ENCODE results near the gene NDST1. TPM values are rescaled to one million over a fixed set of nuclear protein-coding genes. Genes with fewer than 3 reads are reported as not detected.

Gene NDST1
- polyA plus RNA-seq, 1 donor (not counting 4 experiments of a cell fraction or from before 2014, with no cell fraction given) = 24.9 TPM

DNA sequence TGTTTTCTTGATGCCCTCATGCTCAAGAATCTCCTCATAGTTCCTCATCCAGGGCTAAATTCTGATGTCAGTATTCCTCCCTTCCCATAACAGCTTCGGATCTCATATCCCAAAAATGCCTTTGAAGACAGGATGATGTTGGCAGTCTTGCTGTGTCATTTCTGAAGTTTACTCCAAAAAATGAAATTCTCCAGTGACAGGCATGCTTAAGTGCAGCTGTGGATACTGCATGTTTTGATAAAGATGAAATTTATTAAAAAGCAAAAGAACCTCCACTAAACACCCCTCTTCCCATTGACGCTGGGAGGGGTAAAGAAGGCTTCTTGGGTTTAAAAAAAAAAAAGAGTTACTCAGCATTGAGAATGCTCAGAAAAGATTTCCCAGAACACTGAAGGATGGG lies 43.1 kb downstream of the NDST1 start:
- Histone ChIP-seq H3K27me3 (ENCODE audit: control insufficient read depth, extremely low read depth, insufficient read depth, low read length) (no peaks in the 10 kb centered on the region), H3K4me1 (ENCODE audit: control insufficient read depth, extremely low read depth, insufficient read depth, low read length) (no peaks in the 10 kb centered on the region), H3K9me1 (ENCODE audit: control insufficient read depth, extremely low read depth, insufficient read depth, low read length) (no peaks in the 10 kb centered on the region), H3K4me2 (ENCODE audit: control insufficient read depth, extremely low read depth, insufficient read depth, low read depth, low read length) (no peak overlapping the region), H3K36me3 (ENCODE audit: control insufficient read depth in 2 of 2, extremely low read depth in 1 of 2, insufficient read depth in 2 of 2, low read length in 2 of 2) (peaks cover 48 to 70% of the 10 kb centered on the region in 2 experiments), H3K27ac (ENCODE audit: control insufficient read depth, insufficient read depth, low read length) (no peak overlapping the region), H2AFZ (ENCODE audit: control insufficient read depth, low read length) (no peak overlapping the region), H3K79me2 (ENCODE audit: control insufficient read depth, insufficient read depth, low read length) (no peaks in the 10 kb centered on the region), H3K4me3 (ENCODE audit: control insufficient read depth in 2 of 3, extremely low read depth in 1 of 3, insufficient read depth in 2 of 3, low read depth in 1 of 3, low read length in 3 of 3) (no peak overlapping the region), H4K20me1 (ENCODE audit: control insufficient read depth, extremely low read depth, insufficient read depth, low read length) (no peaks in the 10 kb centered on the region), H3K9ac (ENCODE audit: control insufficient read depth, extremely low read depth, insufficient read depth, low read length) (no peak overlapping the region), H3K9me3 (ENCODE audit: control insufficient read depth, low read depth, low read length) (no peaks in the 10 kb centered on the region)
- TF ChIP-seq, protein P1, sequence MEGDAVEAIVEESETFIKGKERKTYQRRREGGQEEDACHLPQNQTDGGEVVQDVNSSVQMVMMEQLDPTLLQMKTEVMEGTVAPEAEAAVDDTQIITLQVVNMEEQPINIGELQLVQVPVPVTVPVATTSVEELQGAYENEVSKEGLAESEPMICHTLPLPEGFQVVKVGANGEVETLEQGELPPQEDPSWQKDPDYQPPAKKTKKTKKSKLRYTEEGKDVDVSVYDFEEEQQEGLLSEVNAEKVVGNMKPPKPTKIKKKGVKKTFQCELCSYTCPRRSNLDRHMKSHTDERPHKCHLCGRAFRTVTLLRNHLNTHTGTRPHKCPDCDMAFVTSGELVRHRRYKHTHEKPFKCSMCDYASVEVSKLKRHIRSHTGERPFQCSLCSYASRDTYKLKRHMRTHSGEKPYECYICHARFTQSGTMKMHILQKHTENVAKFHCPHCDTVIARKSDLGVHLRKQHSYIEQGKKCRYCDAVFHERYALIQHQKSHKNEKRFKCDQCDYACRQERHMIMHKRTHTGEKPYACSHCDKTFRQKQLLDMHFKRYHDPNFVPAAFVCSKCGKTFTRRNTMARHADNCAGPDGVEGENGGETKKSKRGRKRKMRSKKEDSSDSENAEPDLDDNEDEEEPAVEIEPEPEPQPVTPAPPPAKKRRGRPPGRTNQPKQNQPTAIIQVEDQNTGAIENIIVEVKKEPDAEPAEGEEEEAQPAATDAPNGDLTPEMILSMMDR (optimal IDR thresholded peaks at IDR 0.05 in 1 of 3, IDR thresholded peaks at IDR 0.05 in 1 of 3, conservative IDR thresholded peaks at IDR 0.05 in 1 of 3; ENCODE audit: extremely low read depth in 1 of 3, insufficient read depth in 2 of 3, low read length in 3 of 3) = no peak
- no peak for TF ChIP-seq EZH2 (IDR thresholded peaks at IDR 0.05; ENCODE audit: low read length)
- DNase-seq (ENCODE audit: low read depth, low spot score) = no peak
- dilution Hi-C loops (cut with MboI; ENCODE audit: extremely low pct_ligation_motif_present, low sequenced_read_pairs) = no loop called here
- FAIRE-seq = no peak

DNA sequence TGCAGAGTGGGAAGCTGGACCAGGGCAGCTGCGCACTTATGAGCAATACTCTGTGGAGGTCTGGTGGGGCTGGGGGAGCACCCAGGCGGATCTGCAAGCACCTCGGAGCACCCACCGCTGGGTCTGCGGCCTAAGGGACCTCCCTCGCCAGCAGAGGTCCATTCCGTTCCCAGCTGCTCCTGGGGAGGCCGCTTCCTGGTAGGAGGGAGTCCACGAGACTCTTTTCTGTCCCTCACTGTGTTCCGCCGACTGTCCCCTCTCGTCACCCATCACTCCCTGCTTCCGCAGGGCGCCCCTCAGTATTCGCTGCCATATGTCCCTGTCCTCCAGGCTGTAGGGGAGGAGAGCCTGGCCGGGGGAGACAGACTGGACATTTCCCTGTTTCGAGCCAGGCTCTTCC lies 45.5 kb downstream of the NDST1 start:
- TF ChIP-seq, protein P1 (optimal IDR thresholded peaks at IDR 0.05 in 1 of 3, IDR thresholded peaks at IDR 0.05 in 1 of 3, conservative IDR thresholded peaks at IDR 0.05 in 1 of 3; ENCODE audit: extremely low read depth in 1 of 3, insufficient read depth in 2 of 3, low read length in 3 of 3) = no peak
- TF ChIP-seq EZH2 (IDR thresholded peaks at IDR 0.05; ENCODE audit: low read length) = no peak

More for the DNA sequence above, 45.5 kb downstream of the NDST1 start:
- Histone ChIP-seq H4K20me1 (ENCODE audit: control insufficient read depth, extremely low read depth, insufficient read depth, low read length) (no peaks in the 10 kb centered on the region), H3K9ac (ENCODE audit: control insufficient read depth, extremely low read depth, insufficient read depth, low read length) (no peak overlapping the region), H3K9me1 (ENCODE audit: control insufficient read depth, extremely low read depth, insufficient read depth, low read length) (no peaks in the 10 kb centered on the region), H3K4me2 (ENCODE audit: control insufficient read depth, extremely low read depth, insufficient read depth, low read depth, low read length) (no peak overlapping the region), H3K79me2 (ENCODE audit: control insufficient read depth, insufficient read depth, low read length) (no peaks in the 10 kb centered on the region), H3K36me3 (ENCODE audit: control insufficient read depth in 2 of 2, extremely low read depth in 1 of 2, insufficient read depth in 2 of 2, low read length in 2 of 2) (peaks cover 27 to 55% of the 10 kb centered on the region in 2 experiments), H3K27me3 (ENCODE audit: control insufficient read depth, extremely low read depth, insufficient read depth, low read length) (no peaks in the 10 kb centered on the region), H3K4me1 (ENCODE audit: control insufficient read depth, extremely low read depth, insufficient read depth, low read length) (no peaks in the 10 kb centered on the region), H3K27ac (ENCODE audit: control insufficient read depth, insufficient read depth, low read length) (no peak overlapping the region), H3K9me3 (ENCODE audit: control insufficient read depth, low read depth, low read length) (no peaks in the 10 kb centered on the region), H3K4me3 (ENCODE audit: control insufficient read depth in 2 of 3, extremely low read depth in 1 of 3, insufficient read depth in 2 of 3, low read depth in 1 of 3, low read length in 3 of 3) (no peak overlapping the region), H2AFZ (ENCODE audit: control insufficient read depth, low read length) (no peak overlapping the region)
- FAIRE-seq (no peak), DNase-seq (ENCODE audit: low read depth, low spot score) (no peak)
- dilution Hi-C loops (cut with MboI; ENCODE audit: extremely low pct_ligation_motif_present, low sequenced_read_pairs) = no loop called here
